ENCODE data around the gene MTUS2. TPM values are rescaled to one million over a fixed set of nuclear protein-coding genes. Genes with fewer than 3 reads are reported as not detected.
A peak's percentile ranks its signal among the peaks of the same experiment; 100 is the strongest.

The MTUS2 gene
- total and polyA plus RNA-seq, 10 donors = 0.20 to 3.2 (median 0.85) TPM

DNA sequence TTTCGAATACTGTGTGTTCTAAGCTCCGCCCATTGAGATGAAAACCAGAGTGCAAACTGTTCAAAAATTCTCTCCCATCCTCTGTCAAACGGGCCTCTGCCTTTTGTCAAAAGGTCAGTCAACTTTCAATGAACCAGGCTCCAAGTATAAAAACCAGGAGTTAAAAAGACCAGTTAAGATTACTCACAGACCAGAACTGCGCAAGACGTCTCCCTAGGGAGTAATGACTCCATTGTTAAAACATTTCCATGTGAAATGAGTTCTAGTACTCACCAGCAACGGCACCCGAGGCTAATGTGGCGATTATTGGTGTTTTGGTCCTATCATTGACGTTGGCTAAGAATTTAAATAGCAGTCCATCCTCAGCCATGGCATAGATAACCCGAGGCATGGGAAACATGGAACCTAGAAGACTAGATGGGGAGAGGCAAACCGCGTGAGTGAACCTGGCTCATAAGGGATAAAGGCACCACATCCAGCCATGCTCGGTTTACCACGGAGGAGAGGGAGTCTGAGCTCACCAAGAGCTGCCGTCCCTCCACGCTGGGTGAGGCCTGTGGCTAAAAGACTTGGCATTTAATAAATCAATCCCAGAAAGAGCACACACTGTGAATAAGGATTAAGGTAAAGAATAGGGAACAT, 702.0 kb downstream of the MTUS2 start:
- intact Hi-C loops (cut with DNase I; ENCODE audit: low total_unique reads) = no loop called here
- 90 to 97% (median 96%) methylated on average over 16 of the region's 16 CpGs for WGBS, 5 donors

GRCh38 chr13:29523199-29523961, 703.2 kb downstream of the MTUS2 start:
- peaks cover 0 to 97% (median 57%) of the 10 kb centered on the region in 6 donors for H3K36me3 ChIP-seq
- DNase-seq = peak; percentile 40
- no peak overlapping the region for H3K4me3 ChIP-seq
- no peaks in the 10 kb centered on the region for H3K9me3 ChIP-seq
- intact Hi-C loops (cut with DNase I; ENCODE audit: low total_unique reads) = no loop called here
- TF ChIP-seq, protein P1, sequence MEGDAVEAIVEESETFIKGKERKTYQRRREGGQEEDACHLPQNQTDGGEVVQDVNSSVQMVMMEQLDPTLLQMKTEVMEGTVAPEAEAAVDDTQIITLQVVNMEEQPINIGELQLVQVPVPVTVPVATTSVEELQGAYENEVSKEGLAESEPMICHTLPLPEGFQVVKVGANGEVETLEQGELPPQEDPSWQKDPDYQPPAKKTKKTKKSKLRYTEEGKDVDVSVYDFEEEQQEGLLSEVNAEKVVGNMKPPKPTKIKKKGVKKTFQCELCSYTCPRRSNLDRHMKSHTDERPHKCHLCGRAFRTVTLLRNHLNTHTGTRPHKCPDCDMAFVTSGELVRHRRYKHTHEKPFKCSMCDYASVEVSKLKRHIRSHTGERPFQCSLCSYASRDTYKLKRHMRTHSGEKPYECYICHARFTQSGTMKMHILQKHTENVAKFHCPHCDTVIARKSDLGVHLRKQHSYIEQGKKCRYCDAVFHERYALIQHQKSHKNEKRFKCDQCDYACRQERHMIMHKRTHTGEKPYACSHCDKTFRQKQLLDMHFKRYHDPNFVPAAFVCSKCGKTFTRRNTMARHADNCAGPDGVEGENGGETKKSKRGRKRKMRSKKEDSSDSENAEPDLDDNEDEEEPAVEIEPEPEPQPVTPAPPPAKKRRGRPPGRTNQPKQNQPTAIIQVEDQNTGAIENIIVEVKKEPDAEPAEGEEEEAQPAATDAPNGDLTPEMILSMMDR (IDR thresholded peaks at IDR 0.05 in 8 of 11, conservative IDR thresholded peaks at IDR 0.05 in 3 of 11) = no peak
- H3K27ac ChIP-seq = no peak overlapping the region
- no peaks in the 10 kb centered on the region for H3K27me3 ChIP-seq (replicated peaks in 1 of 7)
- H3K4me1 ChIP-seq = no peaks in the 10 kb centered on the region
- WGBS, 5 donors = 90 to 95% (median 92%) methylated on average over 20 to 23 of the region's 23 CpGs

More for the DNA sequence above, 702.0 kb downstream of the MTUS2 start:
- no peak for TF ChIP-seq POLR2AphosphoS5 (IDR thresholded peaks at IDR 0.05)
- TF ChIP-seq, protein P1 (IDR thresholded peaks at IDR 0.05 in 8 of 11, conservative IDR thresholded peaks at IDR 0.05 in 3 of 11) = no peak
- no peak for TF ChIP-seq POLR2A (IDR thresholded peaks at IDR 0.05)
- Histone ChIP-seq H3K9me3 (no peaks in the 10 kb centered on the region), H3K4me1 (no peaks in the 10 kb centered on the region), H3K4me3 (no peak overlapping the region), H3K36me3 (peaks cover 0 to 97% (median 53%) of the 10 kb centered on the region in 6 donors), H3K27me3 (replicated peaks in 1 of 7) (no peaks in the 10 kb centered on the region), H3K27ac (no peak overlapping the region)
- peak; percentile 20 for DNase-seq

DNA sequence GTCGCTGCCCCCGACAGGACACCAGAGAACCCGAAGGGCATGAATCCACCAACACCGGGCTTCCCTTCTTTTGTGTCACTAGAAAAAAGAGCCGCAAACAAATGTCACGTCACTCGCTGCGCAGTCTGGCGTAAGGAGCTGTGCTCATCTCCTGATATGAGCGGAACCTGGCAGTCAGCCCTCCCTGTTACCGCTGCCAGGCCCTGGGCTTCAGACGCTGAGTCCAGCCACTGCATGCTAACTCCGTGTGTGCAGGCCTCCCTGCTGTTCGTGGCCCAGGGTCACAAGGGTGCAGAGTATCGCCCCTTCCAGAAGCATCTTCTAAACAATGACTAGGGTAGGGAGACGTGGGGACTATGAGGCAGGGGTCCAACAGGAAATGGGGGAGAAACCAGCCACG, 704.0 kb downstream of the MTUS2 start:
- no peak for DNase-seq
- 92 to 95% (median 93%) methylated on average over 15 to 17 of the region's 17 CpGs for WGBS, 5 donors
- H3K9me3 ChIP-seq = no peaks in the 10 kb centered on the region
- H3K36me3 ChIP-seq = peaks cover 0 to 97% (median 57%) of the 10 kb centered on the region in 6 donors
- no peak overlapping the region for H3K4me3 ChIP-seq
- no peak overlapping the region for H3K27ac ChIP-seq
- intact Hi-C loops (cut with DNase I; ENCODE audit: low total_unique reads) = no loop called here
- H3K4me1 ChIP-seq = no peaks in the 10 kb centered on the region
- TF ChIP-seq POLR2AphosphoS5 (IDR thresholded peaks at IDR 0.05) (no peak), POLR2A (IDR thresholded peaks at IDR 0.05) (no peak)
- TF ChIP-seq, protein P1 (IDR thresholded peaks at IDR 0.05 in 8 of 11, conservative IDR thresholded peaks at IDR 0.05 in 3 of 11) = no peak
- no peaks in the 10 kb centered on the region for H3K27me3 ChIP-seq (replicated peaks in 1 of 7)

- intact Hi-C loops (cut with DNase I; ENCODE audit: low total_unique reads) = no loop called here
- WGBS, 5 donors = 94 to 97% (median 96%) methylated on average over 6 to 9 of the region's 9 CpGs
- H3K4me1 ChIP-seq = no peaks in the 10 kb centered on the region
- H3K9me3 ChIP-seq = no peaks in the 10 kb centered on the region
- H3K27ac ChIP-seq = no peak overlapping the region
- TF ChIP-seq POLR2A (IDR thresholded peaks at IDR 0.05) (no peak), POLR2AphosphoS5 (IDR thresholded peaks at IDR 0.05) (no peak)
- TF ChIP-seq, protein P1 (IDR thresholded peaks at IDR 0.05 in 8 of 11, conservative IDR thresholded peaks at IDR 0.05 in 3 of 11) = no peak
- peaks cover 0 to 97% (median 60%) of the 10 kb centered on the region in 6 donors for H3K36me3 ChIP-seq
- no peak overlapping the region for H3K4me3 ChIP-seq
- peak; percentile 39 for DNase-seq
- no peaks in the 10 kb centered on the region for H3K27me3 ChIP-seq (replicated peaks in 1 of 7)
Observed at GRCh38 chr13:29524641-29525040, 704.5 kb downstream of the MTUS2 start.
